Dedifferentiated amniotic fluid mesenchymal stem cell (primary cell): ENCODE results near the gene FRAS1.

Source experiments
- DNase-seq: peaks from one replicate; pipeline ENCODE4 v3.0.0-alpha.2; 2016; ENCODE audit errors: extremely low spot score

Gene FRAS1

DNA sequence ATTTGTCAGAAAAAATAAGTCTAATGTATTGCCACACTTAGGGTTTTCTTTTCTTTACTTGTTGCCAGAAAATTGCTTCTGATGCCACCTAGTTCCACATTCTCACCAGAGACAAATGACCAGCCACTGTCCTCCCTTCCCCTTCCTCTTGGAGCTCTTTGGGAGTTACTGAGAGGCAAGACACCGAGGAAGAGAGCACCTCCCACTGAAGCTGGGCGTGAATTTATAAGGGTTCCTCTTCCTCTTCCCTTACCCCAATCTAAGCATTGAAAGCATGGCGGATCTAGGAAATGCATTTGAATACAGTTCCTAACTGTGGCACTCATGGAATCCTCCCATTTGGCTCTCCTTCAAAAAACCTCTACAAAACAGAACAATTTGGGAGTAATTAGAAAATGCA lies 524.5 kb downstream of the FRAS1 start:
- no peak for DNase-seq

DNA sequence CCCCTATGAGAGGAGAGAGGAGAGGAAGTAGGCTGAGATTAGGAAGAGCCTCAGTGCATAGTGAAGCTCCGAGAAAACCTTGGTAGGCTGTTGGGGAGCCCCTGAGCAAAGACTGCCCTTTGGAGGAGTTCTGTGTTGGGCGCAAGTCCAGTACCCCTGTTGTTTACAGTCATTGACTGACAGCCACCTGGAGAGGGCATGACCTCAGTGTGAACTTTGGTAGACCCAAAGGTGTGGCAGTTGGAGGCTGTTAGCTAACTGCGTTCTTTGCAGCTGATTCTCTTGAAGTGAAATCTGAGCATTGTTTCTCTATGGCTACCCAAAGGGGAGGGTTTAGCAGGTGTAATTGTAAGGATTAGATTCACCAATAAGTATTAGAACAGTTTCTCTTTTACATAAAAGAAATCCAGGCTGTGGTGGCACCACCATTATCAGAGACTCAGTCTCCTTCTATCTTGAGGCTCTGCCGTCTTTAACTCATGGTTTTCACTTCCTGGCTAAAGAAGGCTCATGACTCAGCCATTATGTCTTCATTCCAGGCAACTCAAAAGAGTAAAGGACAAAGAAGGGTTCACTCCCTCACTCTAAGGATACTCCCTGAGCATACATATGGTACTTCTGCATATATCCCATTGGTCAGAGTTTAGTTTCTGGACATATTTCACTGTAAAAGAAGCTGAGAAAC lies 527.9 kb downstream of the FRAS1 start:
- DNase-seq = no peak

DNA sequence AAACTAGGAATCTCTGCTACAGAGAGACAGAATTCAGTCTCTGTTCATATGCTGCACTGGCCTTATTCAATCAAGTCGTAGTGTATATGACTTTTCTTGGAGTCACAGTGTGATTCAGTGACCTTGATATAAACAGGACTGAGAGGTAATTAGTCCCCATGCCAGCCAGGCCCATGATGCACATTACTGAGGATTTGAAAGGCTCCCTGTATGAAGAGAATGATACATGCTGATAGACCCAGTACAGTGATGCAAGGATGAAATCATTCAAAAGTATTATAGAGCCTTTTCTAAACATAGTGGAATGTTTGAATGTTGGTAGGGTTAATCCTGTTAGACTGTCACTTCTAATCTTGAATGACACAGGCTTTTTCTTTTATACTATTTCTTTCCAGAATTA lies 528.5 kb downstream of the FRAS1 start:
- peak; percentile 44 for DNase-seq

DNA sequence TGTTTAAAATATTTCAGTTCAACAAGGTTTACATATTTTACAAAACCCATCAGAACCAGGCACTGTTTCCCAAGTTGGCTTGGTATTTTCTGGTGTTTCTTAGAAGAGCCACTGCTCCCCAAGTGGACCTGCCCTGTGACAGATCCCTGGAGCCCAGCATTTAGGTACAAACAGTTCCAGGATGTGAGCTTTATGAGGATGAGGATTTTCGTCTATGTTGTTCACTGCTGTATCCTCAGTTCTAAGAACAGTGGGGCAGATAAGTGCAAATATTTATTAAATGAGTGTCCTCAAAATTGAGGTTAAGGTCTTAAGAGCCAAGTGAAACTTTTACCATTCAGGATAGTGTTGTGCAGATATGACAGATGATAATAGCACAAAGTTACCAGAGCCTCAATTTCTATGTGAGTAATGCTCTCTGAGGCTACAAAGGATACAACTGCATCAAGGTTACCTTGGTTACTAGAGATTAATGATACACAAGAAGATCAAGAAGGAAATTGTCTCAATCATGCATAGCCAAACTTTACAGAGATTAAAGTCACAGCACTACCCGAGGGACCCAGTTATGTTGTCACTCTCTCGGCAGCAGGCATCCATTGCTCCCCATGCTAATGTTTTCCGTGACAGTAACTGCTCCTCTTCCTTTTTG lies 531.9 kb downstream of the FRAS1 start:
- DNase-seq = no peak

DNA sequence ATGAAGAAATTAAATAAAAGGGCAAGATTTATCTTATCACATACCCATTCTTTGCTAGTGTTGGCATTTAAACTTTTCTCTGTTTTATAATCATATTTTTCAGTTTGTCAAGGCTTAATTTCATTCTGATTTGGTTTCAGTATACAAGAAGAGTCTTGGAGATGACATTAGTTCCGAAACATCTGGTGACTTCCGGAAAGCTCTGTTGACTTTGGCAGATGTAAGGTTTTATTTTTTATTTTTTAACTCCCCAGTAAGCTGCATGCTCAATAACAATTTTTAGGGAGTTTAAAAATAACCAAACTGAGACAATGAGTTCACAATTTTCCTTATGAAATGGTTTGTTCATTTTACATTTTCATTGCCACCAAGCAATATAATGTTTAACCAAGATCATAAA lies 534.3 kb downstream of the FRAS1 start:
- no peak for DNase-seq

DNA sequence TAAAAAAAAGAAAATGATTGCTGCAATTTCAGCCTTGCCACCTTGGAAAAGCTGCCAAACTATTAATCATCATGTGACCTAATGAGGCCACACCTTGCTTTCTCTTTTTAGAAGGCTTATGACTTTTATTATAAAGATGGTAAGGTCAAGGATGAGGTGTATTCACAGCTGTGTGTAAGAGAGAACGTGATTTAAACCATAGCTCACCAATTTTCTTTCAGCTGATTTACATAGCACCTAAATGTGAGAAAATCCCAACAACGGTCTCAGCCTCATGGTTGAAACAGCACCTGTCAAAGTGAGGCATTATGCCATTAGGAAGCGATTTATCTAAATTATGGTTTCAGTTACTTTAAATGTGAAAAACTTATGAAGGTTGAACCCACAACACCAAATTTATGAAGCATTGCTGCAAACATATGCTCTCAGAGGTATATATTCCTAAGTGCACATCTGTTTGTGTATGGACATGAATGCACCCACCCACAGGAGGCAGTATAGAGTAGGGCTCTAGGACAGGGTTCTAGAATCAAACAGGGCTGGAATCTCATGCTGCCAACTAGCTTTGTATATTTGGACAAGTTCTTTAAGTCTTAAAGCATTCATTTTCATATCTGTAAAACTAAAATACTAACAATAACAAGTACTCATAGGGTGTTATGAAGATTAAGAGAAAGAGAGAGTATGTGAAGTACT lies 535.1 kb downstream of the FRAS1 start:
- no peak for DNase-seq
